Measurements from ENCODE around the gene CDH4. TPM values are rescaled to one million over a fixed set of nuclear protein-coding genes. Genes with fewer than 3 reads are reported as not detected.

CDH4 gene
- total RNA-seq, 1 donor from 2014 or later = 12.1 TPM

DNA sequence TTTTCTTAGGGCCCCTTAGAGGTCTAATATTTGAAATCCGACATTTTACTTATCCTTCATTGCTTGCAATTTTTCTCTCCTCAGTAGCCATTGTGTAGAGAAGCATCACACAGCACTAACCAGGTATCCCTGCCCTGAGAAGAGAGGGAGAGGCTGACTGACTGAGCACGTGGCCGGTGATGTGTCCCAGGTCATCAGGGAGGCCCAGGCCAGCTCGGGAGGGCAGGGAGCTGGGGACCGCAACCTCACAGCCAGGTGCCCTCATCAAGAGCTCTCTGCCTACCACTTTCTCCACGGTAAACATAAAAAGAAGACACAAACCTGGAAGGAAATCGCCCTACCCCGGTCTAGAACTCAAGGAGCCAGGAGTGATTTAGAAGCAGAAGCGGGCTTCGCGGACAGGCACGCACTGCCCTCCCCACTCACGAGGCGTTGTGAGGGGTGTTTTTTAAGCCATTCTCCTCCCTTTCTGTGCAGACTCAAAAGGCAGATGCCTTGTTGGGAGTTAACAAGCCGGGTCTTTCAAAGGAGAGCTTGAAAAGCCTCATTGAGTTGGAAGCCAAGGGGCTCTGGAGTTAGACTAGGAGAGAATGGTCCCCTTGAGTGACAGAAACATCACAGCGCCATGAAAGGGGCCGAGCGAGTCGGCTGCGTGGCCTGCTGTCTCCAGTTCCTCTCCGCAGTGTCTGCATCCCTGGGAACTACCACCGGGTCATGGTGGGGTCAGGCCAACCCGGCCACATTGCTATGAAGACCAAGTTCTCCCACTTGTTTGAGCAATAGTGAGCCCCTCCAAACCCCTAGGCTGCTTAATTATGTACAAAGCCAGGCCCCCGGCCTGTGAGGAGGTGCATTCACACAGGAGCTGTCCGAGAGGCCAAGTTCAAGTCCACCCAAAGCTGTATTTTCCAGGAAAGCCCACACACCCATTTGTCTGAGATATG is 285.4 kb downstream of the CDH4 start:
- DNase-seq (ENCODE audit: low read depth) (no peak), FAIRE-seq (no peak)
- no peak overlapping the region for H3K4me3 ChIP-seq (ENCODE audit: low read depth, low read length)
- no peaks in the 10 kb centered on the region for H3K36me3 ChIP-seq (ENCODE audit: control insufficient read depth, insufficient read depth, low read length)
- TF ChIP-seq, protein P1, sequence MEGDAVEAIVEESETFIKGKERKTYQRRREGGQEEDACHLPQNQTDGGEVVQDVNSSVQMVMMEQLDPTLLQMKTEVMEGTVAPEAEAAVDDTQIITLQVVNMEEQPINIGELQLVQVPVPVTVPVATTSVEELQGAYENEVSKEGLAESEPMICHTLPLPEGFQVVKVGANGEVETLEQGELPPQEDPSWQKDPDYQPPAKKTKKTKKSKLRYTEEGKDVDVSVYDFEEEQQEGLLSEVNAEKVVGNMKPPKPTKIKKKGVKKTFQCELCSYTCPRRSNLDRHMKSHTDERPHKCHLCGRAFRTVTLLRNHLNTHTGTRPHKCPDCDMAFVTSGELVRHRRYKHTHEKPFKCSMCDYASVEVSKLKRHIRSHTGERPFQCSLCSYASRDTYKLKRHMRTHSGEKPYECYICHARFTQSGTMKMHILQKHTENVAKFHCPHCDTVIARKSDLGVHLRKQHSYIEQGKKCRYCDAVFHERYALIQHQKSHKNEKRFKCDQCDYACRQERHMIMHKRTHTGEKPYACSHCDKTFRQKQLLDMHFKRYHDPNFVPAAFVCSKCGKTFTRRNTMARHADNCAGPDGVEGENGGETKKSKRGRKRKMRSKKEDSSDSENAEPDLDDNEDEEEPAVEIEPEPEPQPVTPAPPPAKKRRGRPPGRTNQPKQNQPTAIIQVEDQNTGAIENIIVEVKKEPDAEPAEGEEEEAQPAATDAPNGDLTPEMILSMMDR (IDR thresholded peaks at IDR 0.05; ENCODE audit: insufficient read depth, low read length, severe bottlenecking) = no peak
- no peaks in the 10 kb centered on the region for H3K27me3 ChIP-seq (ENCODE audit: control insufficient read depth, insufficient read depth, low read length)

DNA sequence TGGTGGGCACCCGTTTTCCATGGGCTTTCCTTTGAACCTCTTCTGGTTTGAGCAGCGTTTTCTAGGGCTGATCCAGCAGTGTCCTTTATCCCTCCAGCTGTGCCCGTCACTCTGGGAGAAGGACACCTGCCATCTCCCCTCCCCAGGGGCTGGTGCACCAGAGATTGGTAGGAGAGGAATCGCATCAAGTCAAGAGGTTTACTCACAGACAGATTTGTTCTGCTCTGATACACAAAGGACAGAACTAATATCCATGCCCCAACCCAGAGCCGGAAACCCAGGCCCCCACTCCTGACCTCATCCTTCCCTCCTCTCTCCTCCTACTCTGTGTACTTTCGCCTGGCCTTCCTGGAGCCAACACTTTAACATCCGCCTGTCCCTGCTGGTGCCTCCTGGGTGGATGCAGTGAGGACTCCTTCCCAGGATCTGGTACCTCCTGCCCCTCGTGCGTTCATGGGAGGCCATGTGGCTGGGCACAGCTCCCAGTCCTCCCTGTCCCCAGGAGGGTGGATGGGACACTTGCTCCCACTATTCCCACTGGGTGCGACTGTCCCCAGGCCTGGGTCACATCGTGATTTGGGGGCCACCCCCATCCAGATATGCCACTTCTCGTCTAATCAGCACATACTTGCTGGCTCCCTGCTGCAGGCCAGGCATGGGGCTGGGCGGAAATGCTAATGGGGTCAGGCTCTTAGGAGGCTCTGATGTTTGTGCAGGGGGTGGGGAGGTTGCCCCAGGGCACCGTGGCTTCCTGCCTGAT is 286.3 kb downstream of the CDH4 start:
- H3K36me3 ChIP-seq (ENCODE audit: control insufficient read depth, insufficient read depth, low read length) = no peaks in the 10 kb centered on the region
- no peak for FAIRE-seq
- DNase-seq (ENCODE audit: low read depth) = no peak
- TF ChIP-seq, protein P1 (IDR thresholded peaks at IDR 0.05; ENCODE audit: insufficient read depth, low read length, severe bottlenecking) = no peak
- no peak overlapping the region for H3K4me3 ChIP-seq (ENCODE audit: low read depth, low read length)
- no peaks in the 10 kb centered on the region for H3K27me3 ChIP-seq (ENCODE audit: control insufficient read depth, insufficient read depth, low read length)

DNA sequence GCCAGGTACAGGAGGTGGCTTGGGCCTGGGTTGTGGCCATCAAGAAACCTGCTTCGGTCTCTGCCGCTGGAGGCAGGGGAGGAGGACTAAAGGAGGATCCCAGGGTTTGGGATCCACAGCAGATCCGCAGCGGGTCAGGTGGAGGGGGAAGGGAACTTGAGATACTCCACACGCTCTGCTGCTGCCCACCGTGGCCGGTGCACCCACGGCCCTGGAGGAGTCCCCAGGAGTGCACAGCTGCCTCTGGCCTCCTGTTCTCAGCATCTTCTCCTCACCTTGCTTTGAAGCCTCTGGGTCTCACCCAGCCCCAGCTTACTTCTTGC is 286.8 kb downstream of the CDH4 start:
- Histone ChIP-seq H3K36me3 (ENCODE audit: control insufficient read depth, insufficient read depth, low read length) (no peaks in the 10 kb centered on the region), H3K27me3 (ENCODE audit: control insufficient read depth, insufficient read depth, low read length) (no peaks in the 10 kb centered on the region), H3K4me3 (ENCODE audit: low read depth, low read length) (no peak overlapping the region)
- DNase-seq (ENCODE audit: low read depth) (no peak), FAIRE-seq (no peak)
- TF ChIP-seq, protein P1 (IDR thresholded peaks at IDR 0.05; ENCODE audit: insufficient read depth, low read length, severe bottlenecking) = no peak

DNA sequence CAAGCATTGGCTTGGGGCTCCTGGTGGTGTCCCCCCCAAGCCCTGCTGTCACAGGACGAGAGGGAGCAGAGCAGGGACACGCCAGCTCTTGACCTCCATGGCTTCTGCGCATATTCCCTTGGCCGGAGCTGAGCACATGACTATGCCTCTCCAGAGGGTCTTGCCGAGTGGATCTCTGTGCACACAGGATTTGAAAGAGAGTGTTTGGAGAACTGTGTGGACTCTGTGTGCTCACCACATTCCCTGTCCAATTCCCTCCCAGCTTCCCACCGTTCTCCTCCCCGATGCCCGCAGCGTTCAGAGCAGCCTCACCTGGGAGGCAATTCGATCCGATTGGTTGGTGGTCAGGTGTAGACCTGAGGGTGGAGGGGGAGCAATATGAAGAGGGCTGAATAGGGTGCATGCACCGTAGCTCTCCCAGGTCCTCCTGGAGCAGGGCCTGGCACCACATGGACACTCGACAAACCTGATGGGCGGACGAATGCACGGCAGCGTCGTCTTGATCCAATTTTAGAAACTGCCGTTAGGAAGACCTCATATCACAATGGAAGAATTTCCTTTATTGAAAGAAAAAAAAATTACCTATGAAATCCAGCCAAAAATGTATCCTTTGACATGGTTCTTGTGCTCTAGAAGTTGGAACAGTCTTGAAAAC is 287.8 kb downstream of the CDH4 start:
- FAIRE-seq (no peak), DNase-seq (ENCODE audit: low read depth) (no peak)
- Histone ChIP-seq H3K27me3 (ENCODE audit: control insufficient read depth, insufficient read depth, low read length) (no peaks in the 10 kb centered on the region), H3K4me3 (ENCODE audit: low read depth, low read length) (no peak overlapping the region), H3K36me3 (ENCODE audit: control insufficient read depth, insufficient read depth, low read length) (no peaks in the 10 kb centered on the region)
- TF ChIP-seq, protein P1 (IDR thresholded peaks at IDR 0.05; ENCODE audit: insufficient read depth, low read length, severe bottlenecking) = no peak

DNA sequence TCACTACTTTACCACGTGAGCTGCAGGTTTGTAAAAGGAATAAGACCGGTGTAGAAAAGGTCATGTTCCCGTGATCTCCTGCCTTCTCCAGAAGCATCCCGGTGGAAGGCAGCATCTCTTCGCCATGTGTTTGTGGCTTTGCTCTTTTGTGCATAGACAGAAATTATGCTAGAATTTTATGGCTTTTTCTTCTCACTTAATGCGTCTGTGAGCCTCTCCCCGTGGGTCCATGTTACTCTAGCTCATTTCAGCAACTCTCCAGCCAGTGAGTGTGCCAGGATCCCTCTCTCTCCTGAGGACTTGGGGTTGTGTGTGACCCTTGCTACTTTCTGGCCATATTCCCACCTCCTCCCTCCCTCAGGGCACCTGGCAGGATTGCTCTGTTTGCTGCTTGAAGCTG is 289.5 kb downstream of the CDH4 start:
- no peak for FAIRE-seq
- Histone ChIP-seq H3K27me3 (ENCODE audit: control insufficient read depth, insufficient read depth, low read length) (no peaks in the 10 kb centered on the region), H3K36me3 (ENCODE audit: control insufficient read depth, insufficient read depth, low read length) (no peaks in the 10 kb centered on the region)

More for the DNA sequence above, 289.5 kb downstream of the CDH4 start:
- no peak for DNase-seq (ENCODE audit: low read depth)
- TF ChIP-seq, protein P1 (IDR thresholded peaks at IDR 0.05; ENCODE audit: insufficient read depth, low read length, severe bottlenecking) = no peak
- H3K4me3 ChIP-seq (ENCODE audit: low read depth, low read length) = no peak overlapping the region
